ENCODE results near the gene KCNJ13.

Gene KCNJ13

DNA sequence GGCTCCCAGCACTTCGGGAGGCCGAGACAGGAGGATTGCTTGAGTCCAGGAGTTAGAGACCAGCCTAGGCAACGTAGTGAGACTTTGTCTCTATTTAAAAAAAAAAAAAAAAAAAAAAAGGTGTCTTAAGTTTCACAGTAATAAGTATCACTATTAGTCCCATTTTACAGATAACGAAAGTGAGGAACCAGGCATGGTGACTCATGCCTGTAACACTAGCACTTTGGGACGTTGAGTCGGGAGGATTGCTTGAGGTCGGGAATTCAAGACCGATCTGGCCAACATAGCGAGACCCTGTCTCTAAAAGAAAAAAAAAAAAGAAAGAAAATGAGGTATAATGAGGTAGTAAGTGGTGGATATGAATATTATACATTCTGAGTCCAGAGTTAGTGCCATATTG is 2.5 kb downstream of the KCNJ13 start:
- no peak for DNase-seq (ENCODE audit: low spot score)
- TF ChIP-seq, protein P1, sequence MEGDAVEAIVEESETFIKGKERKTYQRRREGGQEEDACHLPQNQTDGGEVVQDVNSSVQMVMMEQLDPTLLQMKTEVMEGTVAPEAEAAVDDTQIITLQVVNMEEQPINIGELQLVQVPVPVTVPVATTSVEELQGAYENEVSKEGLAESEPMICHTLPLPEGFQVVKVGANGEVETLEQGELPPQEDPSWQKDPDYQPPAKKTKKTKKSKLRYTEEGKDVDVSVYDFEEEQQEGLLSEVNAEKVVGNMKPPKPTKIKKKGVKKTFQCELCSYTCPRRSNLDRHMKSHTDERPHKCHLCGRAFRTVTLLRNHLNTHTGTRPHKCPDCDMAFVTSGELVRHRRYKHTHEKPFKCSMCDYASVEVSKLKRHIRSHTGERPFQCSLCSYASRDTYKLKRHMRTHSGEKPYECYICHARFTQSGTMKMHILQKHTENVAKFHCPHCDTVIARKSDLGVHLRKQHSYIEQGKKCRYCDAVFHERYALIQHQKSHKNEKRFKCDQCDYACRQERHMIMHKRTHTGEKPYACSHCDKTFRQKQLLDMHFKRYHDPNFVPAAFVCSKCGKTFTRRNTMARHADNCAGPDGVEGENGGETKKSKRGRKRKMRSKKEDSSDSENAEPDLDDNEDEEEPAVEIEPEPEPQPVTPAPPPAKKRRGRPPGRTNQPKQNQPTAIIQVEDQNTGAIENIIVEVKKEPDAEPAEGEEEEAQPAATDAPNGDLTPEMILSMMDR (IDR thresholded peaks at IDR 0.05; ENCODE audit: extremely low read depth, insufficient read depth, missing control alignments): no peak
- in situ Hi-C loops (cut with MboI; ENCODE audit: low pct_unique_long_range_greater_than_20kb, low sequenced_read_pairs, unreplicated experiment): no loop called here

- in situ Hi-C loops (cut with MboI; ENCODE audit: low pct_unique_long_range_greater_than_20kb, low sequenced_read_pairs, unreplicated experiment): no loop called here
- TF ChIP-seq, protein P1 (IDR thresholded peaks at IDR 0.05; ENCODE audit: extremely low read depth, insufficient read depth, missing control alignments): no peak
- DNase-seq (ENCODE audit: low spot score): peak; percentile 6
Observed at GRCh38 chr2:232772531-232772930, 3.8 kb downstream of the KCNJ13 start.

- no peak for DNase-seq (ENCODE audit: low spot score)
- TF ChIP-seq, protein P1 (IDR thresholded peaks at IDR 0.05; ENCODE audit: extremely low read depth, insufficient read depth, missing control alignments): no peak
- in situ Hi-C loops (cut with MboI; ENCODE audit: low pct_unique_long_range_greater_than_20kb, low sequenced_read_pairs, unreplicated experiment): no loop called here
Observed at GRCh38 chr2:232771870-232772269, 4.5 kb downstream of the KCNJ13 start.

DNA sequence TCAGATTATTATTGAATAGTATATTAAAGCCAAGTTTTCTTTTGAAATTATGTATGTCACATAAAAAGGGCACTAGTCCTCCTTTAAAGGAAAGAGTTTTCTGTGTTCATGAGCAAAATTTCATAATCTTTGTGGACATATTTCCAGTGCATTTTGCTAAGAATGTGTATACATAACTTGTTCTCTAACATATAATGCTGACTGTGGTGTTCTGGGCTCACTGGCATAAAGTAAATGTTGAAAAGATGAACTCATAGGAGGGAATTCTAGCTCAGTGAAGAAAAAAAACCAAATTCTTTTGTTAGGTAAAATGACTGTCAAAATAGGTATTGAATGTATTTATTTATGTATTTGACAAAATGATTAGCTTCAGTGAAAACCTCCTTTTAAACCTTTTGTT is 6.2 kb downstream of the KCNJ13 start:
- in situ Hi-C loops (cut with MboI; ENCODE audit: low pct_unique_long_range_greater_than_20kb, low sequenced_read_pairs, unreplicated experiment): no loop called here
- DNase-seq (ENCODE audit: low spot score): no peak
- TF ChIP-seq, protein P1 (IDR thresholded peaks at IDR 0.05; ENCODE audit: extremely low read depth, insufficient read depth, missing control alignments): no peak

DNA sequence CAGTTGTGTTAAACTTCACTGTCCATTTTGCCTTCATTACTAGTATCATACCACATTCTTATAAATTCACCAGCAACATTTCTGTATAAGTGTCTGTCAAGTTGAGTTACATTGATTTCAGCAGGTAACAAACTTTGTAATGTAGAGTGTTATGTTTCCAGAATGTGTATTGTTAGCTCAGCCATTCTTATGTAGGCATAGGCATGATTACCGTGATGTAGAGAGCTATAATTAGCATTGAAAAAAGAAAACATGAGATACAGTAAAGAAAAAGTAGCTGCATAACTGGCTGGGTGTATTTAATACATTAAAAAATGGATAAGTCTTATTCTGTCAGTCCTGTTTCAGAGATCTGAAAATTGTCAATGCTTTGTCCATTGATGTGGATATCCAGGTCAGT is 8.5 kb downstream of the KCNJ13 start:
- TF ChIP-seq, protein P1 (IDR thresholded peaks at IDR 0.05; ENCODE audit: extremely low read depth, insufficient read depth, missing control alignments): no peak
- in situ Hi-C loops (cut with MboI; ENCODE audit: low pct_unique_long_range_greater_than_20kb, low sequenced_read_pairs, unreplicated experiment): no loop called here
- no peak for DNase-seq (ENCODE audit: low spot score)

DNA sequence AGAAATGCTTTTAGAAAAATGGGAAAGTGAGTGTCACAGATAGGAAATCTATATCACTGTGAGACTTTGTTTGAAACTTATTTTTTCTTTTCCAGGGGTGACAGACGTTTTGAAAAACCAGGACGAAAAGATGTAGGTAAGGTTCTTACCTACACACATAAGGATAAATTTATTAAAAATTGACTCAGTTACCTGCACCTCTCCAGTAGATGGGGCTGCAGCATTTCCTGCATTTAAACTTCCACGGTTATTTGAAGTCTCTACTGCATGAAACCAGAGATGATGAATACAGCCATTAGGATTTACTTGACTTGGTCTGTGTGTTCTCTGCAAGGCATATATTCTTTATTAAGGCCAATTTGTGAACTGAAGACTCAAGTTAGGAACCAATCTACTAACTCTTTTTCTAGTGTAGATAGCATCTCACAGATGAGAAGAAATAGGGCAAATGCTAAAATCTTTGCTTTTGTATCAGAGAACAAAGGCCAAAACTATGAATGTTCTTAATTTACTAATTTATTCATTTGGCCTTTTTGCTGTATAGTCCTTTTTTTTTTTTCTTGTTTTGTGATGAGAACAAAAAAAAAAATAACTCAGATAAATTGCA is 15.0 kb downstream of the KCNJ13 start:
- TF ChIP-seq, protein P1 (IDR thresholded peaks at IDR 0.05; ENCODE audit: extremely low read depth, insufficient read depth, missing control alignments): peak; percentile 56
- in situ Hi-C loops (cut with MboI; ENCODE audit: low pct_unique_long_range_greater_than_20kb, low sequenced_read_pairs, unreplicated experiment): no loop called here
- peak; percentile 10 for DNase-seq (ENCODE audit: low spot score)
